ENCODE data around the gene PLPP1. TPM values are rescaled to one million over a fixed set of nuclear protein-coding genes. Genes with fewer than 3 reads are reported as not detected.

PLPP1 gene
- polyA plus RNA-seq, 3 donors = 0.87 to 1.5 (median 0.98) TPM

- H3K36me3 Mint-ChIP-seq = no peaks in the 10 kb centered on the region
- H3K4me3 Mint-ChIP-seq = no peak overlapping the region
- Histone ChIP-seq H2AFZ (ENCODE audit: insufficient read depth, low read depth, low read length, poor library complexity, severe bottlenecking) (no peak overlapping the region), H3K9ac (ENCODE audit: insufficient read depth, low read length, poor library complexity, severe bottlenecking) (no peak overlapping the region), H3K9me3 (replicated peaks in 1 of 2; ENCODE audit: control insufficient read depth in 1 of 2, insufficient read depth in 1 of 2, low read length in 2 of 2) (no peaks in the 10 kb centered on the region), H3K36me3 (replicated peaks in 1 of 2; ENCODE audit: control insufficient read depth in 1 of 2, insufficient read depth in 2 of 2, low read length in 2 of 2) (no peaks in the 10 kb centered on the region), H3K4me2 (replicated peaks; ENCODE audit: extremely low read depth, low read length, poor library complexity, severe bottlenecking) (no peak overlapping the region), H3K79me2 (ENCODE audit: insufficient read depth, low read length) (no peaks in the 10 kb centered on the region), H3K27ac (ENCODE audit: low read depth in 1 of 2, low read length in 2 of 2) (no peak overlapping the region), H3K4me3 (replicated peaks in 1 of 3; ENCODE audit: low read depth in 2 of 3, low read length in 3 of 3) (no peak overlapping the region), H4K20me1 (ENCODE audit: insufficient read depth, low read length) (no peaks in the 10 kb centered on the region), H3K27me3 (ENCODE audit: control insufficient read depth in 2 of 2, insufficient read depth in 2 of 2, low read length in 2 of 2) (no peaks in the 10 kb centered on the region), H3K4me1 (ENCODE audit: control insufficient read depth in 1 of 2, insufficient read depth in 2 of 2, low read length in 2 of 2) (no peaks in the 10 kb centered on the region)
- intact Hi-C loops (cut with micrococcal nuclease) = no loop called here
- no peaks in the 10 kb centered on the region for H3K9me3 Mint-ChIP-seq
- no peaks in the 10 kb centered on the region for H3K4me1 Mint-ChIP-seq
- H3K27ac Mint-ChIP-seq = no peak overlapping the region
- H3K27me3 Mint-ChIP-seq (ENCODE audit: low read depth in 3 of 3) = peaks cover 2 to 8% (median 7%) of the 10 kb centered on the region in 3 donors
- no peak for TF ChIP-seq CTCF (IDR thresholded peaks at IDR 0.05)
- WGBS (ENCODE audit: insufficient coverage) = 58% methylated on average over 2 of the region's 7 CpGs
- no peak for DNase-seq
Measured at GRCh38 chr5:55517804-55518203, 17.0 kb downstream of the PLPP1 start.

GRCh38 chr5:55511010-55511409, 23.8 kb downstream of the PLPP1 start:
- Histone ChIP-seq H4K20me1 (ENCODE audit: insufficient read depth, low read length) (no peaks in the 10 kb centered on the region), H3K4me3 (replicated peaks in 1 of 3; ENCODE audit: low read depth in 2 of 3, low read length in 3 of 3) (no peak overlapping the region), H3K36me3 (replicated peaks in 1 of 2; ENCODE audit: control insufficient read depth in 1 of 2, insufficient read depth in 2 of 2, low read length in 2 of 2) (no peaks in the 10 kb centered on the region), H3K4me2 (replicated peaks; ENCODE audit: extremely low read depth, low read length, poor library complexity, severe bottlenecking) (no peak overlapping the region), H3K9me3 (replicated peaks in 1 of 2; ENCODE audit: control insufficient read depth in 1 of 2, insufficient read depth in 1 of 2, low read length in 2 of 2) (no peaks in the 10 kb centered on the region), H3K79me2 (ENCODE audit: insufficient read depth, low read length) (no peaks in the 10 kb centered on the region), H3K4me1 (ENCODE audit: control insufficient read depth in 1 of 2, insufficient read depth in 2 of 2, low read length in 2 of 2) (no peaks in the 10 kb centered on the region), H3K27me3 (ENCODE audit: control insufficient read depth in 2 of 2, insufficient read depth in 2 of 2, low read length in 2 of 2) (no peaks in the 10 kb centered on the region), H3K27ac (ENCODE audit: low read depth in 1 of 2, low read length in 2 of 2) (no peak overlapping the region), H2AFZ (ENCODE audit: insufficient read depth, low read depth, low read length, poor library complexity, severe bottlenecking) (no peak overlapping the region), H3K9ac (ENCODE audit: insufficient read depth, low read length, poor library complexity, severe bottlenecking) (no peak overlapping the region)
- Mint-ChIP-seq H3K27me3 (ENCODE audit: low read depth in 3 of 3) (peaks cover 0 to 12% (median 4%) of the 10 kb centered on the region in 3 donors), H3K9me3 (no peaks in the 10 kb centered on the region), H3K4me3 (no peak overlapping the region), H3K36me3 (no peaks in the 10 kb centered on the region), H3K27ac (no peak overlapping the region), H3K4me1 (no peaks in the 10 kb centered on the region)
- no peak for DNase-seq
- intact Hi-C loops (cut with micrococcal nuclease) = no loop called here
- no CpG with 5 or more reads among the region's 1 CpG for WGBS (ENCODE audit: insufficient coverage)
- no peak for TF ChIP-seq CTCF (IDR thresholded peaks at IDR 0.05)
